RPMI7951 (cell line): ENCODE measurements around the gene OAS2. TPM values are rescaled to one million over a fixed set of nuclear protein-coding genes. Genes with fewer than 3 reads are reported as not detected.

Experiments used
- DNase-seq: peaks from one replicate; pipeline ENCODE4 v3.0.0-alpha.2; 2012; ENCODE audit warnings: low read depth
- total RNA-seq: library from RNA; depleted of rRNA; stranded (reverse); fragments of >200 nt; shearing (Covaris generic); gene quantifications from 2 replicates; pipeline ENCODE4 v1.2.3, GENCODE V29; 2014

The OAS2 gene
- total RNA-seq, 1 experiment from 2014 or later, result 27.5 TPM

GRCh38 chr12:113014565-113014964 is 36.2 kb downstream of the OAS2 start:
- peak; percentile 26 for DNase-seq

DNA sequence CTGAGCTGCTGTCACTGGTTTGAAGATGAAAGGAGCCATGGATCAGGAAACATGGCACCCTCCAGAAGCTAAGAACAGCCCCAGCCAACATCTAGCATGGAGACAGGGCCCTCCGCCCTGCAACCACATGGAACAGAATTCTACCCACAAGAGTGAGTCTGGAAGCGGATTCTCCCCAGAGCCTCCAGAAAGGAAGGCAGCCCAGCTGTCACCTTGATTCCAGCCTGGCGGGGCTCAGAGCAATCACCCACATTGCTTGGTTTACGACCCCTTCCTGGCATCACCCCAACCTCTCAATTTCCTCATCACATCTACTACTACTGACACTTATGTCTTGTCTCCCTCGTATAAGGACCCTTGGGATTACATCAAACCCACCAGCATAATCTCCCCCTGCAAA is 38.5 kb downstream of the OAS2 start:
- DNase-seq, result no peak

- peak; percentile 24 for DNase-seq
These were observed 40.7 kb downstream of the OAS2 start for GRCh38 chr12:113019025-113019424.

DNA sequence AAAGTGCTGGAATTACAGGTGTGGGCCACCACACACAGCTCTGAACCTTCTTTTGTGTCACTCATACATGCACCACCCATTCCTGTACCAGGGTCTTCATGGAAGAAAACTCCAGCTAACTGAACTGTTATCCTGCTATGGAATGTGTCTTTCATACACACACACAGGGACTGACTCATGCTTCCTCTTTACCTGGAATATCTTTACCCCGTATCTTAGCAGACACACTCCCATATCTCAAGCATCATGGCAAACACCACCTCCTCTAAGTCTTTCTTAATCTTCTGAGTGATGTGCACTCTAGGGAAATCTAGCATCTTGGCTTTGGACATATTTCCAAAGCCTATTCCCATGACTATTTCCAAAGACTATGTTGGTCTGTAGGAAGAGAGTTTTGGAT is 43.2 kb downstream of the OAS2 start:
- DNase-seq, result no peak

DNA sequence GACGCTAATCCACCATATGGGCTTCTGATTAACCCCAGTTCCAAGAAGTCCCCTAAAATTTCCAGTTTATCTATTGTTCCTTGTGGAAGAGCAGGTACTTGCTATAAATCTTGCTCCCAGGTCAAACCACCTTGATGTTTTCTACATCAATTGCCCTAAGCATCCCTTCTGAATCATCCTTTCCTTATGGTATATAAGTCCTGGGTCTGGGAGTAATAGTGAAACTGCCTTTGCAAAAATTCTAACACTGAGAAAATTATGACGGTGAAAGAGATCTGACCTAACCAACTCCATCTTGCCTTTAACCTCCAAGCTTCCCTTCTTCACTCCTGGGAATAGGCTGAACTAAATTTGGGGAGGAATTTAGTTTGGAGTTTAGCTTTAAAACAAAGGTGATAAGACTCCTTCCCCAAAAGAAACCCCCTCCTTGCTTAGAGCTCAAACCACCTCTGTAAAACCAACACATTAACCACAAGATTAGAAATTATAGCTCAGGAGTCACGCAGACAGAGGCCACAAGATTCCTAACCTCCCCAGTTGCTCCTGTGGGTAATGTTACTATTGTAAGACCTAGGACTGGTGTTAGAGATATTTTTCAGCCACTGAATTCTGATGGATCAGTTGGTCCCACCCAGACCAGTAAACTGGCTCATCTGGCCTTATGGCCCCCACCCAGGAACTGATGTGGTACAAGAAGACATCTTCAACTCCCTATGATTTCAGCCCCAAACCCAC is 44.4 kb downstream of the OAS2 start:
- no peak for DNase-seq

- DNase-seq, result no peak
These were observed 49.4 kb downstream of the OAS2 start for GRCh38 chr12:113027726-113028125.

GRCh38 chr12:113030875-113031525 is 52.7 kb downstream of the OAS2 start:
- peak; percentile 78 for DNase-seq

- DNase-seq, result peak; percentile 10
These were observed 61.7 kb downstream of the OAS2 start for GRCh38 chr12:113039911-113040445.

DNA sequence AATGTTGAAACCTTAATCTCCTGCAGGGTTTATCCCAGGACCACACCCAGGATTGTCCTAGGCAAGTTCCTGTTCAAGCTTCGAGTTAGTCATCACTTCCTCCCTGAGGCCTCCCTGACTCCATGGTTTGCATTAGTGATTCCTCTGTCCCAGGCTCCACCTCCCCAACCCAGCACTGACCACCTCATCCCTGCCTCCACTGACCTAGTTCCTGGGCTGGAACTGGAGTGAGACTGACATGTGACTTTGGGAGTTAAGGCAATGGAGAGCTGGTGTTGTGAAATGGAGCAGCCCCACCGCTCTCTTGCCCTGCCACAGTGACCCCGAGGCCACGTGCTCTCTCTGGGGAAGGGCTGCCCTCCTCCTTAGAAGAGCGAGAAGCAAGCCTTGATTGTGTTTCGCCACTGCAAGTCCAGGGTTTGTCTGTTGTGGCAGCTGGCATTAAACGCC is 62.4 kb downstream of the OAS2 start:
- DNase-seq, result peak; percentile 94

GRCh38 chr12:113041560-113041959 is 63.2 kb downstream of the OAS2 start:
- DNase-seq, result no peak

GRCh38 chr12:113043240-113043639 is 64.9 kb downstream of the OAS2 start:
- no peak for DNase-seq

- DNase-seq, result peak; percentile 32
These were observed 66.2 kb downstream of the OAS2 start for GRCh38 chr12:113044516-113044915.

DNA sequence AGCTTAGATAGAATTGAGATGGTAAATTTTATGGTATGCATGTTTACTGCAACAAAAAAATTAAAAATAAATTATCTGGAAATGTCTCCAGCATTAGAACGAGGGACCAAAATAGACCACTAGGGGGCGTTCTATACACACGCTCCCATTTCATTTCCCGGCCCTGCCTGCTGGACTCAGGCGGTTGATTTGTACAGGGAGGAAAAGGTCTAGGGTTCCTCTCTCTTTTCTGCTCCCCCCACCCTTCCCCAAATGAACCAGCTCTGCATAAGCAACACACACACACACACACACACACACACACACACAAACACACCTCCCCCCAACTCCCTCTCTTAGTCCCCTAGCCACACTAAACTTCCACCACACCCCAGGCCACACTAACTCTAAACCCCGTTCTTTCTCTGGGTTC is 70.4 kb downstream of the OAS2 start:
- peak; percentile 57 for DNase-seq

- DNase-seq, result peak; percentile 24
These were observed 71.8 kb downstream of the OAS2 start for GRCh38 chr12:113049976-113050742.

DNA sequence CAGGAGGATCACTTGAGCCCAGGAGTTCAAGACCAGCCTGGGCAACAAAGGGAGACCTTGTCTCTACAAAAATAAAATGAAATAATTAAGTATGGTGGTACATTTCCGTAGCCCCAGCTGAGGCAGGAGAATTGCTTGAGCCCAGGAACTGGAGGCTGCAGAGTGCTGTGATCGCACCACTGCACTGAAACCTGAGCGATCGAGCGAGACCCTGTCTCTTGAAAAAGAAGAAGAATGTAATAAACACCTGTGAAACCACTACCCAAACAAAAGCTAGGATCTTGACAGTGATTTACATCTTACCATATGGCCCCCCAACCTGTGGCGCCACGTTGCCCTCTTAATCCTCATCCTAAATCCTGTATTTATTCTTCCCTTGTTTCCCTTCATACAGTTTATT is 72.5 kb downstream of the OAS2 start:
- DNase-seq, result no peak

- no peak for DNase-seq
These were observed 73.4 kb downstream of the OAS2 start for GRCh38 chr12:113051759-113052158.

DNA sequence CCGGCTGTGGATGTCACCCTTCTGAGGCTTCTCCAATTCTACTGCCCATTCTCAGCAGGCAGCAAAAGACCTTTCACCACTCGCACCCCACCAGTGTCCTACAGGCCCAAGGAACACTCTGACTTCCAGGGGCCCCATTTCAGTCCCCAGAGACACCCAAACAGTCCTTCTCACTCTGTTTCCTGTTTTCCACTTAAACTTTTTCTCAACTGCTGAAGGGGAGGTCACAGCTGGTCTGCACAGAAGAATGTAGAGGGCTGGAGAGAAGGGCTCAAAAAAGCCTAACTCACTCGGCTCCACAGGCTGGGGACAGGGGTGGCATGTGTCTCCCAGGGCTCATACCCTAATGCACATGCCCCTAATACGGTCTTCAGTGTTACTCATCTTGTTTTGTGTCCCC is 74.0 kb downstream of the OAS2 start:
- no peak for DNase-seq

- no peak for DNase-seq
These were observed 76.7 kb downstream of the OAS2 start for GRCh38 chr12:113054948-113055486.

GRCh38 chr12:113055594-113056380 is 77.5 kb downstream of the OAS2 start:
- DNase-seq, result no peak

- no peak for DNase-seq
These were observed 78.0 kb downstream of the OAS2 start for GRCh38 chr12:113056381-113056630.

DNA sequence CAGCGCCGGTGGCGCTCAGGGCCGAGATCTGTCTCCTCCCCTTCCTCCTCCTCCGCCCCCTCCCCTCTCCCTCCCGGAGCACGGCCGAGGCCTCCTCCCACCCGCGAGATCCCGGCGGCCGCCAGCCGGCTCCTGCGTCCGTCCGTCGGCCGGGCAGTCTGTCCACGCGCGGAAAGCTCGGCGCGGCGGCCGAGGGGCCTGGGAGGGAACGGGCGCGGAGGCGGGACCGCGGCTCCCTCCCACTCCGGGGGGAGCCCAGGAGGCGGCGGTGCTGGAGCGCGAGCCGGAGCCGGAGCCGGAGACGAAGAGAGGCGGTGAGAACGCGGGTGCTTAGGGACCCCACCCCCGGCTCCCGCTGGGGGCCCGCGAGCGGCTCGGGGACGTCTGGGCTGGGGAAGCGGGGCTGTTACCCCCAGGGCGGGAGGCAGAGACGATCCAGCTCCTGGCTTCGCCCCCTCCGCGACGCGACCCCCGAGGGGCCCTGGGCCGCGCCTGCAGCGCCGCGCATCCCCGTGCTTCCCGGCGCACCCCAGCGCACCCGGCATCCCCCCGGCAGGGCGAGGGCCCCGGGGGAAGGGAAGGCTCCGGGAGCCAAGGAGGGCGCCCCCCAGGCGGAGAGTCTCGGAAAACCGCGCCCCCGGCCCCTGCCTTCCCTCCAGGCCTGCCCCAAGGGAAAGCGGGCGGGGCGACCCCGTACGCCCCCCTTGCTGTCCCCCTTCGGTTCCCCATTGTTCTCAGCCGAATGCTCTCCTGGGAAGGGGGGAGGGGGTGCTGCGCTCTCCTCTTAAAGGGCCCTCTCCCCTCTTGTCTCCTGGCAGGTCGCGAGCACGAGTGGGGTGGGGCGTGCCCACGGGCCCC is 78.5 kb downstream of the OAS2 start, which contains the start of gene DTX1:
Gene DTX1, plus strand, starts transcription at position 100 of the 858 bp plus-strand sequence. CDS start 1,463 bp downstream, outside the sequence.
- DNase-seq, result no peak
